Measurements from ENCODE around the gene NPHP4.

NPHP4 gene

GRCh38 chr1:5950994-5951785 is 41.0 kb downstream of the NPHP4 start:
- H3K4me3 ChIP-seq (replicated peaks in 1 of 2; ENCODE audit: low read depth in 2 of 2, low read length in 2 of 2) = no peak overlapping the region
- no peak for DNase-seq (ENCODE audit: low read depth in 2 of 2)
- no peak for TF ChIP-seq CTCF (IDR thresholded peaks at IDR 0.05; ENCODE audit: low read depth, low read length)

GRCh38 chr1:5950201-5950895 is 41.9 kb downstream of the NPHP4 start:
- H3K4me3 ChIP-seq (replicated peaks in 1 of 2; ENCODE audit: low read depth in 2 of 2, low read length in 2 of 2) = no peak overlapping the region
- DNase-seq (ENCODE audit: low read depth in 2 of 2) = no peak
- TF ChIP-seq CTCF (IDR thresholded peaks at IDR 0.05; ENCODE audit: low read depth, low read length) = no peak

GRCh38 chr1:5949761-5950100 is 42.5 kb downstream of the NPHP4 start:
- H3K4me3 ChIP-seq (replicated peaks in 1 of 2; ENCODE audit: low read depth in 2 of 2, low read length in 2 of 2) = no peak overlapping the region
- no peak for DNase-seq (ENCODE audit: low read depth in 2 of 2)
- TF ChIP-seq CTCF (IDR thresholded peaks at IDR 0.05; ENCODE audit: low read depth, low read length) = no peak

GRCh38 chr1:5949085-5949760 is 43.0 kb downstream of the NPHP4 start:
- no peak overlapping the region for H3K4me3 ChIP-seq (replicated peaks in 1 of 2; ENCODE audit: low read depth in 2 of 2, low read length in 2 of 2)
- no peak for DNase-seq (ENCODE audit: low read depth in 2 of 2)
- TF ChIP-seq CTCF (IDR thresholded peaks at IDR 0.05; ENCODE audit: low read depth, low read length) = peak; percentile 14

- no peak overlapping the region for H3K4me3 ChIP-seq (replicated peaks in 1 of 2; ENCODE audit: low read depth in 2 of 2, low read length in 2 of 2)
- TF ChIP-seq CTCF (IDR thresholded peaks at IDR 0.05; ENCODE audit: low read depth, low read length) = no peak
- no peak for DNase-seq (ENCODE audit: low read depth in 2 of 2)
These were observed 43.6 kb downstream of the NPHP4 start for GRCh38 chr1:5948681-5949005.

- no peak overlapping the region for H3K4me3 ChIP-seq (replicated peaks in 1 of 2; ENCODE audit: low read depth in 2 of 2, low read length in 2 of 2)
- no peak for TF ChIP-seq CTCF (IDR thresholded peaks at IDR 0.05; ENCODE audit: low read depth, low read length)
- peak in 1 of 2 donors; percentile 18 for DNase-seq (ENCODE audit: low read depth in 2 of 2)
These were observed 44.1 kb downstream of the NPHP4 start for GRCh38 chr1:5947978-5948680.
